ENCODE data around the gene KCNJ1. TPM values are rescaled to one million over a fixed set of nuclear protein-coding genes. Genes with fewer than 3 reads are reported as not detected.

The KCNJ1 gene
- total RNA-seq, 1 donor from 2014 or later, result 0.29 TPM

- DNase-seq (ENCODE audit: low read depth), result no peak
Observed at GRCh38 chr11:128854841-128855240, 12.3 kb downstream of the KCNJ1 start.

- DNase-seq (ENCODE audit: low read depth), result no peak
Observed at GRCh38 chr11:128853559-128853958, 13.5 kb downstream of the KCNJ1 start.

- DNase-seq (ENCODE audit: low read depth), result no peak
Observed at GRCh38 chr11:128852327-128853023, 14.6 kb downstream of the KCNJ1 start.

- DNase-seq (ENCODE audit: low read depth), result peak; percentile 37
Observed at GRCh38 chr11:128848815-128849455, 18.2 kb downstream of the KCNJ1 start.

- DNase-seq (ENCODE audit: low read depth), result no peak
Observed at GRCh38 chr11:128846985-128847384, 20.1 kb downstream of the KCNJ1 start.

- DNase-seq (ENCODE audit: low read depth), result no peak
Observed at GRCh38 chr11:128845334-128845780, 21.7 kb downstream of the KCNJ1 start.

GRCh38 chr11:128843198-128843785, 23.8 kb downstream of the KCNJ1 start:
- no peak for DNase-seq (ENCODE audit: low read depth)

GRCh38 chr11:128841461-128842072, 25.5 kb downstream of the KCNJ1 start:
- DNase-seq (ENCODE audit: low read depth), result peak; percentile 26

- DNase-seq (ENCODE audit: low read depth), result no peak
Observed at GRCh38 chr11:128840783-128841182, 26.3 kb downstream of the KCNJ1 start.

GRCh38 chr11:128840137-128840536, 27.0 kb downstream of the KCNJ1 start:
- DNase-seq (ENCODE audit: low read depth), result no peak

- DNase-seq (ENCODE audit: low read depth), result no peak
Observed at GRCh38 chr11:128839081-128839480, 28.0 kb downstream of the KCNJ1 start.

- DNase-seq (ENCODE audit: low read depth), result peak; percentile 22
Observed at GRCh38 chr11:128837627-128838026, 29.5 kb downstream of the KCNJ1 start.

- no peak for DNase-seq (ENCODE audit: low read depth)
Observed at GRCh38 chr11:128835741-128836430, 31.2 kb downstream of the KCNJ1 start.

- DNase-seq (ENCODE audit: low read depth), result no peak
Observed at GRCh38 chr11:128834157-128834556, 32.9 kb downstream of the KCNJ1 start.

GRCh38 chr11:128832121-128832497, 35.0 kb downstream of the KCNJ1 start:
- DNase-seq (ENCODE audit: low read depth), result peak; percentile 18

GRCh38 chr11:128831174-128832120, 35.6 kb downstream of the KCNJ1 start:
- peak; percentile 84 for DNase-seq (ENCODE audit: low read depth)

- DNase-seq (ENCODE audit: low read depth), result no peak
Observed at GRCh38 chr11:128830290-128831173, 36.6 kb downstream of the KCNJ1 start.

GRCh38 chr11:128828350-128828749, 38.7 kb downstream of the KCNJ1 start:
- DNase-seq (ENCODE audit: low read depth), result no peak

GRCh38 chr11:128827191-128827893, 39.8 kb downstream of the KCNJ1 start:
- no peak for DNase-seq (ENCODE audit: low read depth)

All from myocyte (in vitro differentiated cells).